ENCODE measurements around the gene PLA2G2D. TPM values are rescaled to one million over a fixed set of nuclear protein-coding genes. Genes with fewer than 3 reads are reported as not detected.

PLA2G2D gene
- total and polyA plus RNA-seq, 2 of the 13 experiments (the other 11 are each of a cell fraction or from before 2014, with no cell fraction given): not detected

GRCh38 chr1:20081353-20081810 lies 38.0 kb downstream of the PLA2G2D start:
- H3K79me2 ChIP-seq (ENCODE audit: insufficient read depth, low read length): no peaks in the 10 kb centered on the region
- H3K27me3 ChIP-seq (ENCODE audit: control insufficient read depth in 1 of 2, insufficient read depth in 2 of 2, low read length in 2 of 2): peaks cover 2 to 26% of the 10 kb centered on the region in 2 experiments
- H3K4me2 ChIP-seq (ENCODE audit: low read depth, low read length): no peak overlapping the region
- H3K27ac ChIP-seq (ENCODE audit: extremely low read length, insufficient read depth, low read length): no peak overlapping the region
- no peak overlapping the region for H3K9ac ChIP-seq (ENCODE audit: insufficient read depth, low read depth, low read length)
- H3K4me3 ChIP-seq (replicated peaks in 1 of 3; ENCODE audit: insufficient read depth in 1 of 3, low read depth in 2 of 3, low read length in 3 of 3): no peak overlapping the region
- no TSS peak for BruUV-seq (replicated peaks)
- DNase-seq (ENCODE audit: low spot score) (no peak), FAIRE-seq (no peak), ATAC-seq (no peak)
- 33% methylated on average over 7 of the region's 8 CpGs for WGBS (ENCODE audit: low lambda C conversion rate)
- TF ChIP-seq ZNF773 (CRISPR knock-in tag; IDR thresholded peaks at IDR 0.05; ENCODE audit: borderline replicate concordance) (no peak), TMF1 (CRISPR knock-in tag; IDR thresholded peaks at IDR 0.05; ENCODE audit: low read depth) (no peak), ZSCAN30 (CRISPR knock-in tag; IDR thresholded peaks at IDR 0.05) (no peak), FIP1L1 (IDR thresholded peaks at IDR 0.05; ENCODE audit: borderline replicate concordance, insufficient read depth, low read depth, low read length) (no peak), E2F2 (CRISPR knock-in tag; IDR thresholded peaks at IDR 0.05; ENCODE audit: borderline replicate concordance) (no peak), PITX1 (CRISPR knock-in tag; IDR thresholded peaks at IDR 0.05) (no peak), SP1 (IDR thresholded peaks at IDR 0.05) (no peak), SP1 (CRISPR knock-in tag; IDR thresholded peaks at IDR 0.05) (no peak), PBX3 (CRISPR knock-in tag; IDR thresholded peaks at IDR 0.05; ENCODE audit: borderline replicate concordance) (no peak), ZNF761 (CRISPR knock-in tag; conservative IDR thresholded peaks at IDR 0.05) (no peak), ZNF639 (CRISPR knock-in tag; conservative IDR thresholded peaks at IDR 0.05) (no peak), ZNF263 (CRISPR knock-in tag; IDR thresholded peaks at IDR 0.05) (no peak), SP5 (CRISPR knock-in tag; IDR thresholded peaks at IDR 0.05; ENCODE audit: borderline replicate concordance, low read depth) (no peak), BATF2 (CRISPR knock-in tag; IDR thresholded peaks at IDR 0.05) (no peak), ZNF782 (CRISPR knock-in tag; IDR thresholded peaks at IDR 0.05; ENCODE audit: borderline replicate concordance) (no peak), ZNF256 (CRISPR knock-in tag; conservative IDR thresholded peaks at IDR 0.05) (no peak), SIX4 (CRISPR knock-in tag; IDR thresholded peaks at IDR 0.05) (no peak)
- intact Hi-C loops (cut with micrococcal nuclease; ENCODE audit: unreplicated experiment): no loop called here
- ChIA-PET CTCF (ENCODE audit: low intra/inter-chr PET ratio, low total read pairs) (no interaction called here), POLR2A (no interaction called here)
- no peaks in the 10 kb centered on the region for H3K36me3 ChIP-seq (replicated peaks in 1 of 2; ENCODE audit: control insufficient read depth in 1 of 2, insufficient read depth in 2 of 2, low read length in 2 of 2)
- H4K20me1 ChIP-seq (ENCODE audit: insufficient read depth, low read length): no peaks in the 10 kb centered on the region
- peaks cover 30% of the 10 kb centered on the region for H3K4me1 ChIP-seq (ENCODE audit: insufficient read depth, low read length)
- in situ Hi-C loops (cut with HindIII; ENCODE audit: extremely low pct_ligation_motif_present, low pct_unique_long_range_greater_than_20kb): no loop called here
- H2AFZ ChIP-seq (ENCODE audit: low read length): no peak overlapping the region
- H3K9me3 ChIP-seq (ENCODE audit: low read length): peaks cover 6% of the 10 kb centered on the region; the same call in 1 of the 2 replicates
